Activated CD4-positive, alpha-beta T cell treated with anti-CD3 and anti-CD28 coated beads, Interleukin-2, amount 50 U/mL, for 48 hours (primary cell): ENCODE measurements around the gene FBXW8.

Source experiments
- DNase-seq, 2 experiments: peaks; one replicate each; pipeline ENCODE4 v3.0.0-alpha.2; 2020

Gene FBXW8

DNA sequence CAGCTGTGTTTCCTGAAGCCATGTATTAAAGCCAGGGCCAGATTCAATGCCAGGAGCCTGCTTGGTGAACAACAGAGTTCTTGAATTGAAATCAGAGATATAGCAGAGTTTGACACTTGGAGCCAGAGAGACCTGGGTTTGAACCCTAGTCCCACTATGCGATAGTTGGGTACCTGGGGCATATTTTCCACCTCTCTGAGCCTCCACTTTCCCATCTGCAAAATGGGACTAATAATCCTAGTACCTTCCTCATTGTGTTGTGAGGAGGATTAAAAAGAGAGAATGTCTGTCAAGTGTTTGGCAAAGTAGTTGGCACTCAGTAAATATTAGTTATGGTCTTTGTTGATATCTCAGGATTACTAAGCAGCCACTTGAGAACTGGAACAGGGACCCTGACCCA lies 23.5 kb upstream of the FBXW8 start:
- no peak for DNase-seq

DNA sequence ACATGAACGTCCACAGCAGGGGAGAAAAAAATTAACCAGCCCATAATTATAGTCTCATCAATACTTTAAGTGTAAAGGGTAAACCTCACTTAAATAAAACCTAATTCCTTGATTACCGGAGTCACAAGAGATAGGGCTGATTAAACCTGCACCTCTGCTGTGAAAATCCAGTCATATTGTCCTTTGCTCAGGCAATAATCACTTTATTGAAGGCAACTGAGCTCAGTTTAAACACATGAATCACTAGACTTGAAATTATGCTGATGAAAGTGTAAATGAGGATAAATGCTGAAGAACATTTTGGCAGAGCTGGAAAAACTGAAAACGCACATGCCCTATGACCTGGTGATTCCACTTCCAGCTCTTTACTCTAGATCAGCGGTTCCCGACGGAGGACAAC lies 22.9 kb upstream of the FBXW8 start:
- DNase-seq, result no peak

DNA sequence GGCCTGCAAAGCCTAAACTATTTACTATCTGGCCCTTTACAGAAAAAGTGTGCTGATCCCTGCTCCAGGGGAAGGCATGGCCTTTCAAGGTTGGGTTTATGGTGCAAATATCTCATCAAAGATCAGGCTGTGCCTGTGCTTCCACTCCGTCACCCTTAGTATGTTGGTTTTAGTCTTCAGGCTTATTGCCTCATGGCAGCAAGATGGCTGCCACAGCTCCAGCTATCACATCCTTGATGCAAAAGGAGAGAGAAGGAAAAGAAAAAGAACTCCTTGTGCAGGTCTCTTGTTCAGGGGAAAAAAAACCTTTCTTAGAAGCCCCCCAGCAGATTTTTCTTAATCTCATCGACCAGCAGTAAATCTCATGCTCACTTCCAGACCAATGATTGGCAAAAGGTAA lies 20.4 kb upstream of the FBXW8 start:
- no peak for DNase-seq

DNA sequence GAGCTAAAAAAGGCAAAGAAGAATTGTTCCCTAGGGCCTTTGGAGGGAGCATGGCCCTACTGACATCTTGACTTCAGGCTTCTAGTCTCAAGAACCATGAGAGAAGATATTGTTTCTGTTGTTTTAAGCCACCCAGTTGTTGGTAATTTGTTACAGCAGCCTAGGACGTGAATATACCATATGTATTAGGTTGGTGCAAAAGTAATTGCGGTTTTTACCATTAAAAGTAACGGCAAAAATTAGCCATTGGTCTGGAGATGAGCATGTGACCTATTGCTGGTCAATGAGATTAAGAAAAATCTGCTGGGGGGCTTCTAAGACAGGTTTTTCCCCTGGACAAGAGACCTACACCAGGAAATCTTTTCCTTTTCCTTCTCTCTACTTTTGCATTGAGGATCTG lies 19.7 kb upstream of the FBXW8 start:
- no peak for DNase-seq

- no peak for DNase-seq
Observed at GRCh38 chr12:116892349-116893140, 18.2 kb upstream of the FBXW8 start.

DNA sequence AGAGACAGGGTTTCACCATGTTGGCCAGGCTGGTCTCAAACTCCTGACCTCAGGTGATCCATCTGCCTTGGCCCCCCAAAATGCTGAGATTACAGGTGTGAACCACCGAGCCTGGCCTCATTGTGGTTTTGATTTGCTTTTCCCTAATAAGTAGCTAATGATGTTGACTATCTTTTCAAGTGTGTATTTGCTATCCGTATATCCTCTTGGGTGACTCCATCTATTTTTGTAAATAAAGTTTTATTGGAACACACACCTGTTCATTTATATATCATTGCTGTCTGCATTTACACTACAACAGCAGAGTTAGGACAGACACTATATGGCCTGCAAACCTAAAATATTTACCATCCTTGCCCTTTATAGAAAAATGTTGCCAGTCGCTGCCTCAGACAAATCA lies 15.8 kb upstream of the FBXW8 start:
- no peak for DNase-seq

GRCh38 chr12:116896411-116896924 lies 14.3 kb upstream of the FBXW8 start:
- DNase-seq, result no peak

- DNase-seq, result no peak
Observed at GRCh38 chr12:116897476-116897875, 13.3 kb upstream of the FBXW8 start.

DNA sequence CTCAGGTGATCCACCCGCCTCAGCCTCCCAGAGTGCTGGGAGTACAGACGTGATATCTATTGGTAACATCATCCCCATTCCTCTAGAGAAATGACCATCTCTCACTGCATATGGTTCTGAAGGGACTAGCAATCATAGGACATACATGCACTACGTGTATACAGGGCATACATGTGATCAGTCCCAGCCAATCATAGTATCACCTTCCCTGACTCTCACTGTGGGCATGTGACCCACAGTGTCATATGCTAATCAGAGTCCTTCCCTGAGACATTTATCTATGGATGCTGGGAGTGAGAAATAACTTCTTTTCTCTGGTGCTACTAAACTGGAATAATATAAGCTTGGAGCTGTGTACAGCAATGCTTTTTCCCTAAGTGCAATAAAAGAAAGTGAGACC lies 12.1 kb upstream of the FBXW8 start:
- no peak for DNase-seq

GRCh38 chr12:116901612-116902011 lies 9.1 kb upstream of the FBXW8 start:
- DNase-seq, result no peak

GRCh38 chr12:116903818-116904217 lies 6.9 kb upstream of the FBXW8 start:
- DNase-seq, result no peak

GRCh38 chr12:116906285-116906684 lies 4.5 kb upstream of the FBXW8 start:
- DNase-seq, result no peak

DNA sequence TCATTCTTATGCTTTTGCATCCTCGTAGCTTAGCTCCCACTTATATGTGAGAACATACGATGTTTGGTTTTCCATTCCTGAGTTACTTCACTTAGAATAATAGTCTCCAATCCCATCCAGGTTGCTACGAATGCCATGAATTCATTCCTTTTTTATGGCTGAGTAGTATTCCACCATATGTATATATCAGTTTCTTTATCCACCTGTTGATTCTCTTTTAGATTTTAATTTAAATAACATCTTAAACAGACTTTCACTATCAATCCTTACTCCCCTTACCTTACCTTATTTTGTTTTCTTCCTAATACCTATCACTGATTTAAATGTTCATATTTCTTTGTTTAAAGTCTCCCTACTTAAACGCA lies 488 bp upstream of the FBXW8 start:
- DNase-seq, result no peak

DNA sequence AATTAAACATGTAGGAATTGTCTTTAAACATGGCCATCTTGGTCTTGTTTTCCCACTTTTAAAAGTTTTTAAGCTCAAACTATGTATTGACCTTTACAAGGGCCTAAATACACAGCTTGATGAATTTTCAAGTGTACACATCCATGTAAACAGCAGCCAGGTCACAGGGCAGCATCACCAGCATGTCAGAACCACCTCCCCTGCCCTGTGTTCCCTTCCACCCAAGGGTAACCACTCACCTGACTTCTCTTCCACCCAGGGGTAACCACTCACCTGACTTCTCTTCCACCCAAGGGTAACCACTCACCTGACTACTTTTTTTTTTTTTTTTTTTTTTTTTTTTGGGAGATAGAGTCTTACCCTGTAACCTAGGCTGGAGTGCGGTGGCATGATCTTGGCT lies 4.6 kb downstream of the FBXW8 start:
- DNase-seq, result no peak

GRCh38 chr12:116916122-116916521 lies 5.4 kb downstream of the FBXW8 start:
- no peak for DNase-seq

GRCh38 chr12:116916714-116917114 lies 6.0 kb downstream of the FBXW8 start:
- peak; percentile 37 to 61 for DNase-seq

GRCh38 chr12:116918464-116918863 lies 7.7 kb downstream of the FBXW8 start:
- DNase-seq, result no peak

DNA sequence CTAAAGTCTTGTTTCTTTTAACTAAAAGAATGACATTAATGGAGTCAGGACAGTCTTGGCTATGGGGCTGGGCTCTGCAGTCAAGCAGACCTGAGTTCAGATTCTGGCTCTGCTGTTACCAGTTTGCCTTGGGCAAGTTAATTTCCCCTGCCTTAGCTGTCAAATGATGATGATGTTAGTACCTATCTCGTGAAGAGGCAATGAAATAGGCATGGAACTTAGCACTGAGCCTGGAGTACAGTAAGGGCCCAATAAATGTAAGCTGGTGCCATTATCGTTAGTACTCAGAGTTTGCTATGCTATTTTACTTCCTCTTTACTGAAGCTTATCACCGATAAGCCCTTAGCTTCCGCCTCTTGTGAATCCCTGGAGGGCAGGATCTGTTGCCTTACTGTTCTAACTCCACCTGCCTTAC lies 8.5 kb downstream of the FBXW8 start:
- no peak for DNase-seq

DNA sequence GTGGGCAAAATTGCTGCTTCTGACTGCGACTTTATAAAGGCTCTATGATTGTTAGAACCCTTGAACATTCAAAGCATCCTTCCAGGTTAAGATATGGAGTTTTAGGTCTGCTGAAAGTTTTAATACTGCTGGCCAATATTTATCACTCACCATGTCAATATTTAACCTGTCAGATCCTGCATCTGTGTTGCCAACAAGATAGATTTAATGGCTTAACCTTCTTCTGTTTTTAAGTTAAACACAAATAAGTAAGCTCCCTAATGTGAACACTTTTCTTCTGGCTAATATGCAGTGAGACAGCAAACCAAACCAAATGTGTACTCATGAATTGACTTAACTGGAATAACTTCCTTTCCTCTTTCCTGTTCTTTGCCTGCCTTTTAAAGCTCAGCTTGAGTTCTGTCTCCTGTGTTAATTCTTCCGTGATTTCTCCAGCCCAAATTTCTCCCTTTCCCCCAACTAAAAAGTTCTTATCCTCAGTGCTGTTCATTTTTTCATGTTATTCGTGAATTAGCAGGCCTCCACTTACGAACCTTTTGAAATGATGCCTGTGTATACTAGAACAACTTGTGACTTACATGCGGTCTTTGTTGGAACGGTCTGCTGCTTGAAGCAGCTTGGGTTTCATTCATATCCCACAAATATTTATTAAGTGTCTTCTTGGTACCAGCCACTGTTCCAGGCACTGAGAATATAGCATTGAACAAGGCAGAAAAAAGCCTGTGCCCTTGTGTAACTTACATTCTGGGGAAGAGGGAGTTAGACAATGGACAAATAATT lies 9.1 kb downstream of the FBXW8 start:
- no peak for DNase-seq

DNA sequence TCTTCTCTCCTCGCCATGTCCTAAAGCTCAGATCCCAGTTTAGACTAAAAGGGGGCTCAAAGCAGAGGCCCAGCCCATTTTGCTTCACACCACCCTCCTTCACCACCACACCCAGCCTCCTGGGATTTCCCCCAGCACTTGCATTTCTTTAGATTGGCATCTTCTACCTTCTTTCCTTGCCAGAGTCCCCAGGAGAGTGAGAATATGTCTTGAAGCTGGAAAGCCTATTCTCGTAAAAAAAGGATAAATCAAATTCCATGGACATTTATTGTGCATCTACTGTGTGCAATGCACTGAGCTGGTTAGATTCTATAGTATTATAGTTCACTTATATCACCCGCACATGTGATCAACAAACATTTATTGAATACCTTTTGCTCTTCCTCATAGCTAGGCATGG lies 10.2 kb downstream of the FBXW8 start:
- DNase-seq, result no peak

DNA sequence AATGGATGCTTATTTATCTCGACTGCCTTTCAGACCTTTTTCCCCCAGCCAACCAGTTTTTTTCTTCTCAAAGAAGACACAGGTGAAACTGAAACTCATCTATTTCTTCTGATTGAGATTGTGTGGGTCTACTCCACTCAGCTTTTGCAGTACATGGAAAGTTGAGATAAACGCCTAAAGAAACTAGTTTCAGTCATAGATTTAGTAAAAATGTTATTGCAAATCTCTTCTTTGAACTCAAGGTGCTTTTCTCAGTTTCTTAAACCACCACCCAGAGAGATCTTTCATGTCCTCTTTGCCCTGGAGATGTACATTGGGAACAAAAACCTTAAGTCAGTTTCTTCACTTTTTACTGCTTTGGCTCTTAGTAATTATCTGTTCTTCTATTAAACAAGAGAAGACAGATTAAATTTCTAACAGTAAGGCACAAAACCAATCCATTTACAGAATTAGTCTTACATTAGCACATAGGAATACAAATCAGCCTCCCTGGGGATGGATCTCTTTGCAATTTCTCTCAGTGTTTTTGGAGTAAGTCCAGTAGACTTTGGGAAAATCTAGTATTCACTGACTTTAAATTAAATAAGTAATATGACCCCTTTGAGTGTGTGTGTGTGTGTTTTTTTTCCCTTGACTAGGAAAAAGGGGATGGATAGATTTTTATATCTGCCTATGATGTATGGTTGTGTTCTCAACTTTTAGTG lies 11.6 kb downstream of the FBXW8 start:
- DNase-seq, result no peak

- DNase-seq, result peak; percentile 44 to 57
Observed at GRCh38 chr12:116924558-116925453, 14.1 kb downstream of the FBXW8 start.
